Upper lobe of right lung (tissue), 1 donor: Measurements from ENCODE around the gene TTC31. TPM values are rescaled to one million over a fixed set of nuclear protein-coding genes. Genes with fewer than 3 reads are reported as not detected.

ENCODE experiments used
- ATAC-seq: fragments of 200-7000 bp; cut with Tn5 transposase; one replicate; pipeline ENCODE4 v1.9.1; 2020; ENCODE audit warnings: mild to moderate bottlenecking, moderate library complexity
- DNase-seq: peaks from one replicate; pipeline ENCODE4 v3.0.0-alpha.2; 2020
- H3K27ac ChIP-seq: fragments of 200-600 bp; one replicate; pipeline ENCODE4 v1.8.0; 2022
- H3K27me3 ChIP-seq: fragments of 200-600 bp; one replicate; pipeline ENCODE4 v1.8.0; 2022; ENCODE audit warnings: mild to moderate bottlenecking
- H3K36me3 ChIP-seq: fragments of 200-600 bp; one replicate; pipeline ENCODE4 v1.8.0; 2022
- H3K4me1 ChIP-seq: fragments of 200-600 bp; one replicate; pipeline ENCODE4 v1.8.0; 2022
- H3K4me3 ChIP-seq: fragments of 200-600 bp; one replicate; pipeline ENCODE4 v1.8.0; 2022; ENCODE audit warnings: mild to moderate bottlenecking
- H3K9me3 ChIP-seq: fragments of 200-600 bp; one replicate; pipeline ENCODE4 v1.8.0; 2022
- CTCF ChIP-seq: fragments of 200-600 bp; IDR thresholded peaks from one replicate; pipeline ENCODE4 v1.8.0; 2022; ENCODE audit warnings: antibody characterized with exemption
- intact Hi-C: fragments of 100-400 bp; cut with DNase I; formaldehyde crosslinking; loops from one replicate; pipeline ENCODE4 v1.11.0; 2022
- total RNA-seq: library from RNA; stranded (reverse); fragmentation: NEBNext Ultra II Directional; extraction: Animal tissue kit (Norgen Biotek cat#: 25700); gene quantifications from one replicate; pipeline ENCODE4 v1.2.1, GENCODE V29; 2021
- donor health status: DM: no; HTN: yes; CAD: no; lungs with severe emphysema.

TTC31 gene
- total RNA-seq, 1 donor from 2014 or later, result 23.4 TPM

GRCh38 chr2:74505448-74506246 lies 22.8 kb downstream of the TTC31 start:
- peak overlapping the region; percentile 84 for H3K4me3 ChIP-seq
- H3K27me3 ChIP-seq, result peaks cover 8% of the 10 kb centered on the region
- no peaks in the 10 kb centered on the region for H3K9me3 ChIP-seq
- ATAC-seq, result no peak
- intact Hi-C loops, result no loop called here
- H3K27ac ChIP-seq, result peak overlapping the region; percentile 11
- peaks cover 14% of the 10 kb centered on the region for H3K36me3 ChIP-seq
- DNase-seq, result no peak
- TF ChIP-seq CTCF, result no peak
- H3K4me1 ChIP-seq, result peaks cover 39% of the 10 kb centered on the region

DNA sequence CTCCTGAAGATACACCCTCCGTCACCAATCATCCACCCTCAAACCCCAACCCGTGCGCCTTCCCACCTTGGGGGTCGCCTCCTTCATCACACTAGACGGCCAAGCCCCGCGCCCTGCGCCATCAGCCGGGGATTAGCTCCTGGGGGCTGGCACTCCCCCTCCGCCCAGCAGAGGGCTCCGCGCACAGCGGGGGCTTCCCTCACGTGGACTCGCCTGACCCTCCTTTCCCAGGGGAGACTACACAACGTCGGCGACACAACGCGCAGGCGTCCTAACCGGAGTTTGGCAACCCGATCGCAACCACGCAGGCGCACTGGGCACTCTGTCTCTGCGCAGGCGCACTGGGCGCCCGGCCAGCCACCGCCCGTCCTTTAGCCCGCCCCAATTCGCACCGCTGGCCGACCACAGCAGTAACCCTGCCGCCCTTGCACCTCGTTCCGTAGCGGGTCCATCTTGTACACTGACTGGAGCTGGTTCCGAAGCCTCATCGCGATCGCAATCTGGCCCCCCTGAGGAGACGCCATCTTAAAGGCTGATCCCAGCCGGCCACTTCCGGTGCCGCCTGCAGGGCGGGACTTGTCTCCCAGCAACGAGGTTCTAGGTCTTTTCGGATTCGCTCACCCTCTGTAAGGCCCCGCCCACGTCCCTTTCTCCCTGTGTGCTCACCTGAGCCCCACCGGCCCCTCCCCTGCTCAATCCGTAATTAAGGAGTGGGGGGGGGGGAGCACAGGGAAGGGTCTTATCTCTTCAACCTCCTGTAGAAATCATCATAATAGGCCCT lies 24.5 kb downstream of the TTC31 start, which contains the start of gene PCGF1:
Gene PCGF1, minus strand, starts transcription at position 551 of the 781 bp plus-strand sequence. Its CDS starts 27 bp downstream, at position 524.
- Histone ChIP-seq H3K4me3 (peak within 1 kb of the TSS; percentile 84), H3K4me1 (peaks cover 35% of the 10 kb centered on the region), H3K9me3 (no peaks in the 10 kb centered on the region), H3K27ac (peak within 1 kb of the TSS; percentile 99), H3K27me3 (peaks cover 20% of the 10 kb centered on the region), H3K36me3 (peaks cover 14% of the 10 kb centered on the region)
- ATAC-seq (peak; percentile 93), DNase-seq (peak; percentile 100)
- intact Hi-C loops, result no loop called here
- peak; percentile 40 for TF ChIP-seq CTCF

GRCh38 chr2:74507926-74508520 lies 25.1 kb downstream of the TTC31 start:
- peaks cover 27% of the 10 kb centered on the region for H3K27me3 ChIP-seq
- peak overlapping the region; percentile 84 for H3K4me3 ChIP-seq
- ATAC-seq (peak; percentile 1), DNase-seq (peak; percentile 69)
- no peak for TF ChIP-seq CTCF
- peaks cover 32% of the 10 kb centered on the region for H3K4me1 ChIP-seq
- H3K27ac ChIP-seq, result peak overlapping the region; percentile 99
- peaks cover 14% of the 10 kb centered on the region for H3K36me3 ChIP-seq
- H3K9me3 ChIP-seq, result no peaks in the 10 kb centered on the region
- intact Hi-C loops, result no loop called here

DNA sequence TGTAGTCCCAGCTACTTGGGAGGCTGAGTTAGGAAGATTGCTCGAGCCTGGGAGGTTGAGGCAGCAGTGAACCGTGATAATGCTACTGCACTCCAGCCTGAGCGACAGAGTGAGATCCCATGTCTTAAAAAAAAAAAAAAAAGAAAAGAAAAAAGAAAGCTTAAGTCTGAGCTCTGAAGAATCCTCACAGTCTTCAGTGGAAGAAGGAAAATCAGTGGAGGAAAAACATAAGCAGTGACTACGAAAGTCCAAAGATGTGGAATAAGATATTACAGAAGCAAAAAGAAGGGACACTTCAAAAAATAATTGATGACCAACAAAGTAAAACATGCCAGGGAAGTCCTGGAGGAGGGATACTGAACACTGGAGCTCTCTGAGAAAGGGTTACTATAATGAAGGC lies 27.4 kb downstream of the TTC31 start:
- H3K4me3 ChIP-seq, result no peak overlapping the region
- H3K9me3 ChIP-seq, result no peaks in the 10 kb centered on the region
- ATAC-seq, result no peak
- intact Hi-C loops, result no loop called here
- peaks cover 49% of the 10 kb centered on the region for H3K27me3 ChIP-seq
- H3K36me3 ChIP-seq, result peaks cover 9% of the 10 kb centered on the region
- H3K4me1 ChIP-seq, result peaks cover 22% of the 10 kb centered on the region
- no peak for DNase-seq
- no peak overlapping the region for H3K27ac ChIP-seq
- no peak for TF ChIP-seq CTCF

DNA sequence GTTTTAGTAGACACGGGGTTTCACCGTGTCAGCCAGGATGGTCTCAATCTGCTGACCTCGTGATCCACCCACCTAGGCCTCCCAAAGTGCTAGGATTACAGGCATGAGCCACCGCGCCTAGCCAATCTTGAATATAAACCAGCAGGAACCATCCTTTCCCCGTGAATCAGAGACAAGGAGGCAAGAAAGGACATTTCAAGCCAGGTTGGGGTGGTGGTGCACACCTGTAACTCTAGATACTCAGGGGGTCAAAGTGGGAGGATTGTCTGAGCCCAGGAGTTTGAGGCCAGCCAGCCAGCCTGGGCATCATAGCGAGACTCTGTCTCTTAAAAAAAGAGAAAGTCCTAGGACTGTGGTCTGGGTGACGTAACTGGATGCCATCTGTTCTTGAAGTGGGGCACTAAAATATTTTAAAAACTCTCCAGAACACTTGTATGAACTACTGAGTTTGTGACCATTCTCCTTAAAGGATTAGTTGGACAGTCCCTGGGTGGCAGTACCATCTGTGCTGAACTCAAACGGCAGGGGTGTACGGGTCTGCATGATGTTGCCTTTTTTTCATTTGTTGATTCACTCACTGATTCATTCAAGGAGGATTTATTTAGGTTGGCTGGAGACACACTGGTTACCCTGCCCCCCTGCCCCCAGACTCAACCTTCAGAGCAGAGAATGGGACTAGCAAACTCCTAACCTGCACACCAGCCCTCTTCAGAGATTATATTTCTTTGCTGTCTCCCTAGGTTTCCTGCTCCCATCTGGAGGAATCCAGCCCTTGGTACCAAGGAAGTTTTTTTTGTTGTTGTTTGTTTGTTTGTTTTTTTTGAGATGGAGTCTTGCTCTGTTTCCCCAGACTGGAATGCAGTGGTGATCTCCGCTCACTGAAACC lies 28.5 kb downstream of the TTC31 start:
- H3K27ac ChIP-seq, result no peak overlapping the region
- peaks cover 22% of the 10 kb centered on the region for H3K4me1 ChIP-seq
- H3K4me3 ChIP-seq, result no peak overlapping the region
- no peaks in the 10 kb centered on the region for H3K36me3 ChIP-seq
- intact Hi-C loops, result no loop called here
- no peaks in the 10 kb centered on the region for H3K9me3 ChIP-seq
- no peak for TF ChIP-seq CTCF
- ATAC-seq (no peak), DNase-seq (no peak)
- peaks cover 60% of the 10 kb centered on the region for H3K27me3 ChIP-seq
